NK-92 (cell line): ENCODE measurements around the gene LRRC70.
"Not testable (repeated sequence)": the region's sequence is repeated elsewhere in the genome, so short reads cannot be mapped to it uniquely, and the experiment has no call there.

Source experiments
- DNase-seq: peaks from one replicate; lab custom pipeline; 2025; ENCODE audit not compliant: unreplicated experiment; lab: John Stamatoyannopoulos, UW

The LRRC70 gene

GRCh38 chr5:62606878-62607277 is 28.3 kb downstream of the LRRC70 start:
- DNase-seq = no peak

- no peak for DNase-seq
Measured at GRCh38 chr5:62607615-62608014, 29.0 kb downstream of the LRRC70 start.

GRCh38 chr5:62608529-62609511 is 30.2 kb downstream of the LRRC70 start:
- no peak for DNase-seq

GRCh38 chr5:62614355-62614754 is 35.7 kb downstream of the LRRC70 start:
- DNase-seq = no peak

GRCh38 chr5:62616615-62617277 is 38.1 kb downstream of the LRRC70 start:
- DNase-seq = no peak

- DNase-seq = no peak
Measured at GRCh38 chr5:62617943-62618342, 39.3 kb downstream of the LRRC70 start.

- no peak for DNase-seq
Measured at GRCh38 chr5:62620761-62621160, 42.1 kb downstream of the LRRC70 start.

GRCh38 chr5:62621280-62621679 is 42.7 kb downstream of the LRRC70 start:
- no peak for DNase-seq

- DNase-seq = no peak
Measured at GRCh38 chr5:62623271-62623670, 44.7 kb downstream of the LRRC70 start.

GRCh38 chr5:62624436-62624835 is 45.8 kb downstream of the LRRC70 start:
- DNase-seq = not testable (repeated sequence)

GRCh38 chr5:62626534-62626933 is 47.9 kb downstream of the LRRC70 start:
- DNase-seq = no peak

- DNase-seq = no peak
Measured at GRCh38 chr5:62627121-62627520, 48.5 kb downstream of the LRRC70 start.

GRCh38 chr5:62627901-62628300 is 49.3 kb downstream of the LRRC70 start:
- DNase-seq = no peak
